PC-3 (cell line): ENCODE measurements around the gene ALKBH1.

ENCODE experiments used
- EZH2 ChIP-seq: fragments of 300-600 bp; sonication (generic); IDR thresholded peaks from one replicate; pipeline ENCODE4 v1.6.1; 2017; ENCODE audit warnings: antibody characterized with exemption, mild to moderate bottlenecking, low read length; ENCODE audit not compliant: unreplicated experiment
- TF ChIP-seq, protein P1 (sequence below): fragments of 300-600 bp; sonication (generic); conservative IDR thresholded peaks from 2 replicates; pipeline ENCODE4 v1.5.1; 2017; ENCODE audit warnings: antibody characterized with exemption, low read depth, mild to moderate bottlenecking, low read length

DNA sequence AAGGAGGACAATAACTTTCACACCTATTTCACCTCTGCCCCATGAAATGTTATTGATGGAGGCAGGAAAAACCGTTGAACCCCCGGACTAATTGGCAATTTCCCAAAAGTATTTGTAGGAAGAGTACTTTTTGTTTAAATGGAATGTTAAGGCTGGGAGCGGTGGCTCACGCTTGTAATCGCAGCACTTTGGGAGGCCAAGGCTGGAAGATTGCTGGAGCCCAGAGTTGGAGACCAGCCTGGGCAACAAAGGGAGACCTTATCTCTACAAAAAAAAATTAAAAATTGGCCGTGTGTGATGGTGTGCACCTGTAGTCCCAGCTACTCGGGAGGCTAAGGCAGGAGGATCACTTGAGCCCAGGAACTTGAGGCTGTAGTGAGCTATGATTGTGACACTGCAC lies 65.4 kb downstream of the ALKBH1 start:
- no peak for TF ChIP-seq EZH2
- TF ChIP-seq, protein P1, sequence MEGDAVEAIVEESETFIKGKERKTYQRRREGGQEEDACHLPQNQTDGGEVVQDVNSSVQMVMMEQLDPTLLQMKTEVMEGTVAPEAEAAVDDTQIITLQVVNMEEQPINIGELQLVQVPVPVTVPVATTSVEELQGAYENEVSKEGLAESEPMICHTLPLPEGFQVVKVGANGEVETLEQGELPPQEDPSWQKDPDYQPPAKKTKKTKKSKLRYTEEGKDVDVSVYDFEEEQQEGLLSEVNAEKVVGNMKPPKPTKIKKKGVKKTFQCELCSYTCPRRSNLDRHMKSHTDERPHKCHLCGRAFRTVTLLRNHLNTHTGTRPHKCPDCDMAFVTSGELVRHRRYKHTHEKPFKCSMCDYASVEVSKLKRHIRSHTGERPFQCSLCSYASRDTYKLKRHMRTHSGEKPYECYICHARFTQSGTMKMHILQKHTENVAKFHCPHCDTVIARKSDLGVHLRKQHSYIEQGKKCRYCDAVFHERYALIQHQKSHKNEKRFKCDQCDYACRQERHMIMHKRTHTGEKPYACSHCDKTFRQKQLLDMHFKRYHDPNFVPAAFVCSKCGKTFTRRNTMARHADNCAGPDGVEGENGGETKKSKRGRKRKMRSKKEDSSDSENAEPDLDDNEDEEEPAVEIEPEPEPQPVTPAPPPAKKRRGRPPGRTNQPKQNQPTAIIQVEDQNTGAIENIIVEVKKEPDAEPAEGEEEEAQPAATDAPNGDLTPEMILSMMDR: no peak
